ENCODE data around the gene FPR3.
A peak's percentile ranks its signal among the peaks of the same experiment; 100 is the strongest.
"Not testable (repeated sequence)": the region's sequence is repeated elsewhere in the genome, so short reads cannot be mapped to it uniquely, and the experiment has no call there.

Gene FPR3, protein sequence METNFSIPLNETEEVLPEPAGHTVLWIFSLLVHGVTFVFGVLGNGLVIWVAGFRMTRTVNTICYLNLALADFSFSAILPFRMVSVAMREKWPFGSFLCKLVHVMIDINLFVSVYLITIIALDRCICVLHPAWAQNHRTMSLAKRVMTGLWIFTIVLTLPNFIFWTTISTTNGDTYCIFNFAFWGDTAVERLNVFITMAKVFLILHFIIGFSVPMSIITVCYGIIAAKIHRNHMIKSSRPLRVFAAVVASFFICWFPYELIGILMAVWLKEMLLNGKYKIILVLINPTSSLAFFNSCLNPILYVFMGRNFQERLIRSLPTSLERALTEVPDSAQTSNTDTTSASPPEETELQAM
- total RNA-seq, result 66.5 to 498 (median 238) reads per million in 17 experiments

DNA sequence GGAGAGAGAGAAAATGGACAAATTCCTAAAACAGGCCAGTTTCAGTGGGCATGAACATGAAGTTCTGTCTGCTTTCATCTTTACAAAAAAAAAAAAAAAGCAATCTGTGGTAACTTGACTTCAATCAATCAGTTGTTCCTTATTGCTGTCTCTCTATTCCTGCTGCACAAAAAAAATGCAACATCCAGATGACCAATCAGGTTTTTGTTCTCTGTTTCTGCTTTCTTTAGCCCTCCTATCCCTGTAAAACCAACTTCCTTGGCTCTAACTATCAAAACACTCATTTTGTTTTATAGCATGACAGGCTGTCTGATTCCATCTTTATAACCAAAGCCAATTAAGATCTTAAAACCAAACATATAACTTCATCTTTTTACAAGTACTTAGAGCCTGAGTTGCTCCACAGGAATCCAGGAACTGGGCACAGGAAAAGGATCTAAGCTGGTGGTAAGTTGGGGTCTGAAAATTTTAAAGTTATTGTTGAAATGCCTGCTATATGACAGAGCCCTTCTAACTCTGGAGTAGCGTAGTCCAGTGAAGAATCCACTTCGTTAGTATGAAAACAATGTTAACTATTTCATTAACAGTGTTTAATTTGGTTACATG, at the start of gene FPR3:
Gene FPR3 (plus strand): TSS at position 273 of the 606 bp plus-strand sequence. CDS start 28,592 bp downstream, outside the sequence.
- DNase-seq, result peak; percentile 52 to 88 (median 68)

DNA sequence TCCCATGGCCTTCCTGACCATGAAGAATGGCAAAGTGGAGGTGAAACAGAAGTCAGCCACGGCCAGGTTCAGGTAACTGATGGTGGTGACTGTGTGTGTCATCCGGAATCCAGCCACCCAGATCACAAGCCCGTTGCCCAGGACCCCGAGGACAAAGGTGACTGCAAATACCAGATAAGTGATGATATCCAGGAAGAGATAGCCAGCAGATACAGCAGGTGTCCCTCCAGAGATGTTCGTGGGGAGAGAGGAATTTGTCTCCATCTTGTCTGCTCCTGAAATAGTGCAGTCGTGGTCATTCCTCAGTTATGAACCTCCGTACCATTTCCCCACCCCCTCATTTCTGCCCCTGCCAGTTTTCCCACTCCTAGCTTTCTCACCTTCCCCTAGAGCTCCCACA, 48.2 kb upstream of the FPR3 start:
- no peak for DNase-seq

DNA sequence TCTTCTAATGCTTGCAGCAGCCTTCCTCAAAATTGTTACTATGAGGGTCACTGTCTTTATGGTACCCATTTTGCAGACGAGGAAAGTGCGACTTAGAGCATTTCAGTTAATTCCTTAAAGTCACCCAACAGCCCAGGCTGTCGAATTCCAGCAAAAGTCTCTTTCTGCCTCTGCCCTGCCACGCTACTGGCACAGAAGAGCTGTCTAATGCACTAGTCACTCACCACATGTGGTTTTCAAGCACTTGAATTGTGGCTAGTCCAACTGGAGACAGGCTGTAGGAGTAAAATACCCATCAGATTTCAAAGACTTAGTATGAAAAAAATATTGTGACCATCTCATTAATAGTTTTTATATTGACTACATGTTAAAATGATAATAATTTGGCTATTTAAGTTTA, 45.0 kb upstream of the FPR3 start:
- DNase-seq, result no peak

DNA sequence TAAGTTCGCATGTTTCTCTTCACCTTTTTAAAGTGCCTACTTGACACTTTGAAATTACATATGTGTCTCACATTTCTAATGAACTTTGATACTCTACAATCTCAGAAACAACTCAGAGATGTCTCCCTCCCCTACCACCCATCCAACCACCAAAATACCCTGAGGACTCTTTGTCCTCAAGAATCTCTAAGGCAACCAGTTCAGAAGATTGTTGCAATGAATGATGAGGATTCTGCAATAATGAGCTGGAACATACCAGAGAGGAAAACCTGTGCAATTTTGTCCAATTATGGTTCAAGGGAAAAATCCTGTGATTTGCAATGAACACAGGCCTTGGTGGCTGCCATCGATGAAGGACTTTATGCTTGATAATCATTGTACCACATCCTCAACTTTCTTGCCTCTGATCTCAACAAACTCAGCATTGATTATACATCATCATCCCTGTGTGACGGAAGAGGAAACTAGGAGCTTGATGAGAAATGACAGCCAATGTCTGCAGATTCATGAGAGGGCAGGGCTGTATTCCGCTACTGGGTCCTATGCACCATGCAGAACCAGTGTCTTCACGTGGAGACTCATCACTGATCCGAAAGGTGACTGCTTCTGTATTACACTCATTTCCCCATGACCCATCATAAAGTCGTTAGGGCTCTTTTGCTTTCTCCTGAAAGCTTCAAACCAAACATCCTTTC, 44.4 kb upstream of the FPR3 start:
- DNase-seq, result peak in 1 of 4 experiments; percentile 32

DNA sequence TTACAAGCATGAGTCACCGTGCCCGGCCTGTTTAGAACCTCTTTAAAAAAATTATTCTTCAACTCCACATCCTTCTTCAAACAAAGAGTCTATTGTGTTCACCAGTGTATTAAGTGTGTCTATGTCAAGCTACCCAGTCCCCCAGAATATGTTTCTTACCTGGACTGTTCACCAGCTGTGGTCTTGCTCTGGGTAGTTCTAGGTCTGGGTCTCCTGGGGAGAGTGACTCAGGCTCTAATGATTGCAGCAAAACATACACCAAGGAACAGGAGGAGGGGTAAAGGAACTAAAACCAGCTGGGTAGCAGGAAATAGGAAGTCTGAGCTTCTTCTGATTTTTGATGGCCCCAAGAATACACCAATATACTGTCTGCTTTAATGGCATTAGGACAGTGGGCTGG, 43.3 kb upstream of the FPR3 start, which contains the start of gene FPR1:
Gene FPR1 (minus strand): TSS at position 224 of the 400 bp plus-strand sequence. CDS start 4,884 bp downstream, outside the sequence.
- DNase-seq, result peak; percentile 75 to 90 (median 84)

DNA sequence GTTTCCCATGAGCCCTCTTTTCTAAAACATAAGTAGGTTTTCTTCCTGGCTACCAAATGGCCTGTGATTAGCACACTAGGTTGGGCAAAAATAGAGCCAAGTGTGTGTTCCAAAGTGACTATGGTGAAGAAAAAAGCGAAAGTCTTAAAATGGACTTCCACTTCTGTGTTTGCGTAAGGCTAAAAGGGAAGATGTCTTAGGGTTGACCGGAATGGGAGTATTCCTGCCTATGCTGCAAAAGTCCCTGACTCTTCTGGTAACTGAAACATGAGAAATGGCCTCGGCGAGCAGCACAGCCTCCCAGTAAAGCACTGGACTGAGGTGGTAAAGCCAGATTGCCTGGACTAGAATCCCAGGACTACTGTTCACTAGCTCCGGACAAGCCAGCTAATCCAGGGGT, 40.8 kb upstream of the FPR3 start:
- peak; percentile 75 to 93 (median 86) for DNase-seq

DNA sequence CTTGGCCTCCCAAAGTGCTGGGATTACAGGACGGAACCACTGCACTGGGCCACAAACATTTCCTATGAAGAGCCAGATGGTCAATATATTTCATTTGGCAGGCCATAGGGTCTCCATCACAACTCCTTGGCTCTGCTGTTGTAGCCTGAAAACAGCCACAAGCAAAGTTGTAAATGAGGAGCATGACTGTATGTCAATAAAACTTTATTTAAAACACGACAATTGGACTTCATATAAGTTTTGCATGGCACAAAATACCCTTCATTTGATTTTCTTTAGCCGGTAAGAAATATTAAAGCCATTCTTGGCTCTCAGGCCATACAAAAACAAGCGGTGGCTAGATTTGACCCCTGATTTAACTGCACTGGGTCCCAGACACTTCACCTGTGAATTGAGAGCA, 40.2 kb upstream of the FPR3 start:
- no peak for DNase-seq

DNA sequence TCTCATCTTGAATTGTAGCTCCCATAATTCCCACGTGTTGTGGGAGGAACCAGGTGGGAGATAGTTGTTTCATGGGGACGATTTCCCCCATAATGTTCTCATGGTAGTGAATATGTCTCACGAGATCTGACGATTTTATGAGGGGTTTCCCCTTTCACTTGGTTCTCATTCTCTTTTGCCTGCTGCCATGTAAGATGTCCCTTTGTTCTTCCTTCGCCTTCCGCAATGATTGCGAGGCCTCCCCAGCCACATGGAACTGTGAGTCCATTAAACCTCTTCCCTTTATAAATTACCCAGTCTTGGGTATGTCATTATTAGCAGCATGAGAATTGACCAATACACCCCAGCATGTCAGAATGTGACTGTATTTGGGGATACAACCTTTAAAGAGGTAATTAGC, 39.4 kb upstream of the FPR3 start:
- peak in 1 of 4 experiments; percentile 37 for DNase-seq

DNA sequence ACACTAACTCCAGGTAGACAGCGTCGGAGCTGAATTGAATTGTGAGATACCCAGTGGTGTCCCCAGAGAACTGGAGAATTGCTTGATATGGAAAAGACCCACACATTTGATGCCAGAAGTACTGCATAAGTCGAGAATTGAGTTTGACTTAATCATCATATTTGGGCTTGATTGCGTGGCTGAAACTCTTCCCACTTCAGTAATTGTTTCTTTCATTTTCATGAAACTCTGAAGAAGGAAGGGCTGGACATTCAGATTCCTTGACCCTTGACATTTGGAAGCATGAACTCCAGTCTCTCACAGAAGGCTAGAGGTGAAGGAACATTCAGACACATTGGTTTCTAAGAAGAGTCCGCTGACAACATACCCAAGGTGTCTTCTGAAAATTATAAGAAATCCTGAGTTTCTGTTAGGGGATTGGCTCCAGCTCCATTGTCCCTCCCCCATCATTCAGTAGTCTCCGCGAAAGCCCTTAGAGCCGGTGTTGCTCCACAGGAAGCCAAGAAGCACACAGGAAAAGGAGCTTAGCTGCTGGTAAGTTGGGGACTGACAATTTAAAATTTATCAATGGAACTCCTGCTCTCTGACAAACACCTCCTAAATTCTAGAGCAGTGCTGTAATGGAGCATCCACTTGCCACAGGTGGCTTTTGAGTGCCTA, 34.1 kb upstream of the FPR3 start, which contains the start of gene FPR2:
Gene FPR2 (plus strand): TSS at position 484 of the 660 bp plus-strand sequence. CDS start 7,479 bp downstream, outside the sequence.
- DNase-seq, result peak in 3 of 4 experiments; percentile 48 to 56 (median 54)

DNA sequence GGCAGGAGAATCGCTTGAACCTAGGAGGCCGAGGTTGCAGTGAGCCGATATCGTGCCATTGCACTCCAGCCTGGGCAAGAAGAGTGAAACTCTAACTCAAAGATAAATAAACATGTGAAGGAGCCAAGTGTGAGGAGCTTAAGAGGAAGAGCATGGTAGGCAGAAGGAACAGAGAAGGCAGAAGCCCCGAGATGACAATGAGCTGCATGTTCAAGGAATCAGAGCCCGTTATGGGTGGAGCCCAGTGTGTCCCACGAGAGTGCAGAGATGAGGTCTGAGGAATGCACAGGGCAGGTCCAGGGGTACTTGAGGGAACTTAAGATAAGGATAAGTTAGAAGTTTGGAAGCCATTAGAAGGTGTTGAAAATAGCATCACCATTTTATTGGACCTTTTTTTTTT, 33.3 kb upstream of the FPR3 start:
- no peak for DNase-seq

DNA sequence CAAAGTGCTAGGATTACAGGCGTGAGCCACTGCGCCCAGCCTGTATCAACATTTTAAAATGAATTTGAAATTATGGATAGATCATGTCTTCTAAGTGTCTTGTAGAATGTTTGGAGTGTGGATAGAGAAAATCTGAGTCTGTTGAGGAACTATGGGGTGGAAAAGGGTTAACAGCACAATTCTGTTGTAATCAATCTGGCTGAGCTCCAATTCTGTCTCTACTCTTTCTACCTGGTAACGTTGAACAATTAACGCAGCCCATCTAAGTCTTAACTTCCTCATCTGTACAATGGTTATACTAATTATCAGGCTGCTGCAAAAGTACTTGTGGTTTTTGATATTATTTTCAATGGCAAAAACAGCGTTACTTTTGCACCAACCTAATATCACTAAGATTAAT, 29.9 kb upstream of the FPR3 start:
- DNase-seq, result no peak

DNA sequence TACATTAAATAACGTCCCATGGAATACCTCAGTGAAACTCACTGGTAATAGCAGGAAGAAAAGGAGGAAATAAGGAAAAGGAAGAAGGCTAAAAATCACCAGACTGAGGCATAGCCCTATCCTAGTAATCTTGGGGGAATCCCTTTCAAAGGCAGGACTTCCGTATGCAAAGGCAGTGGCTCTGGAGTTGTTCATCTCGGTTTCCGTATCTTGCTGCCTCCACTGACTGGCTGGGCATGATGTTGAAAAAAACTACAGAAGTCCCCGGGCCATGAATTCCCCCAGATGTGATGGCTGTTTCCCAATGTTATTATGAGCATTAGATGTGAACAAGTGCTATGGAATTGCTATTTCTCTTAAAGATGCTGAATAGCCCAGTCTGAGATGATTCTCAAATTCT, 28.5 kb upstream of the FPR3 start:
- DNase-seq, result peak; percentile 56 to 81 (median 76)

DNA sequence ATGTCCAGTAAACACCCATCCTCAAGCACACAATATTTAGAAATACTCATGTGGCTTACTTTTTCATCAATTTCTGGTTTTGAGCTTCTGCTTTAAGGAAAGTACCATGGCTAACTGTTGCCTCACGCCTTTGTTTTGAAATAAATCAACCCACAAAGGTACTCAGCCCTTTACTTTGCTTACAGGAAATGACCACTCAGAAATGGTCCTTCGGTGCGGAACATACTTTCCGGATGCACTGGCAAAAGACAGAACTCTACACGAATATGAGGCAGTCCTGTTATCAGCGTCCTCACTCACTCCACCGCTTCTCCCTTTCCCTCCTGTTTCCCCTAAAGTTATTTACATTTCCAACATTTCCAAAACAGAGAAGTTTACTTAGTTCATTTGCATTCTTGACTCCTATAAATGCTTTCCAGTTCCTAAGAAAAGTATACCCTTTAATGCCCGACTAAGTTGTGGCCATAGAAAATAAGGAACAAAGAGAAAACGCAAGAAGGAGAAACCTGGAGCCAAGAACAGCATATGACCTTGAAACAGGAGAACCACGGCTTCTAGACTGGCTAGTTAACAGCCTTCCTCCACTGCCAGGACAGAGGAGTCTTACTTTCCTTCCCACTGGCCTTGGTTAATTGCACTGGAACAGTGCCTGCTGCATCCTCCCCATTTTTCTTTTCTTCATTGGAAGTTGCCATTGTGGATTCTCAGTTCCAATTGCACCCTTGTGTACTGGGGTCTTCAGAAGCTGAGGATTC, 23.4 kb upstream of the FPR3 start:
- DNase-seq, result peak; percentile 76 to 90 (median 82)

DNA sequence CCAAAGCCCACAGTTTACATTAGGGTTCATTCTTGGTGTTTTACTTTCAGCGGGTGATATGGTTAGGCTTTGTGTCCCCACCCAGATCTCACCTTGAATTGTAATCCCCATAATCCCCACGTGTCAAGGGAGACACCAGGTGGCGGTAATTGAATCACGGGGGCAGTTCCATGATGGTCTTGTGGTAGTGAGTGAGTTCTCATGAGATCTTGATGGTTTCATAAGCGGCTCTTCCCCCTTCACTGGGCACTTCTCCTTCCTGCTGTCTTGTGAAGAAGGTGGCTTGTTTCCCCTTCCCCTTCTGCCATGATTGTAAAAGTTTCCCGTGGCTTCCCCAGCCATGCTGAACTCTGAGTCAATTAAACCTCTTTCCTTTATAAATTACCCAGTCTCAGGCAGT, 22.0 kb upstream of the FPR3 start:
- peak; percentile 56 to 74 (median 63) for DNase-seq

DNA sequence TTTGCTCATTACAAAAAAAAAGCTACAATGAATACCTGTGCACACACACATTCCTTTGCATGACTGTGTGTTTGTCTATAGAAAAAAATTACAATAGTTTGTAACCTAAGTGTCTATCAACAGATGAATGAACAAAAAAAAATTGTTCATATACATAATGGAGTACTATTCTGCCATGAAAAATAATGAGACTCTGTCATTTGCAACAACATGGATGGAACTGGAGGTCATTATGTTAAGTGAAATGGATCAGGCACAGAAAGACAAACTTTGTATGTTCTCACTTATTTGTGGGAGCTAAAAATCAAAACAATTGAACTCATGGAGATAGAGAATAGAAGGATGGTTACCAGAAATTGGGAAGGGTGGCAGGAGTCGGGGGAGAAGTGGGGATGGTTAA, 18.4 kb upstream of the FPR3 start:
- not testable (repeated sequence) for DNase-seq

DNA sequence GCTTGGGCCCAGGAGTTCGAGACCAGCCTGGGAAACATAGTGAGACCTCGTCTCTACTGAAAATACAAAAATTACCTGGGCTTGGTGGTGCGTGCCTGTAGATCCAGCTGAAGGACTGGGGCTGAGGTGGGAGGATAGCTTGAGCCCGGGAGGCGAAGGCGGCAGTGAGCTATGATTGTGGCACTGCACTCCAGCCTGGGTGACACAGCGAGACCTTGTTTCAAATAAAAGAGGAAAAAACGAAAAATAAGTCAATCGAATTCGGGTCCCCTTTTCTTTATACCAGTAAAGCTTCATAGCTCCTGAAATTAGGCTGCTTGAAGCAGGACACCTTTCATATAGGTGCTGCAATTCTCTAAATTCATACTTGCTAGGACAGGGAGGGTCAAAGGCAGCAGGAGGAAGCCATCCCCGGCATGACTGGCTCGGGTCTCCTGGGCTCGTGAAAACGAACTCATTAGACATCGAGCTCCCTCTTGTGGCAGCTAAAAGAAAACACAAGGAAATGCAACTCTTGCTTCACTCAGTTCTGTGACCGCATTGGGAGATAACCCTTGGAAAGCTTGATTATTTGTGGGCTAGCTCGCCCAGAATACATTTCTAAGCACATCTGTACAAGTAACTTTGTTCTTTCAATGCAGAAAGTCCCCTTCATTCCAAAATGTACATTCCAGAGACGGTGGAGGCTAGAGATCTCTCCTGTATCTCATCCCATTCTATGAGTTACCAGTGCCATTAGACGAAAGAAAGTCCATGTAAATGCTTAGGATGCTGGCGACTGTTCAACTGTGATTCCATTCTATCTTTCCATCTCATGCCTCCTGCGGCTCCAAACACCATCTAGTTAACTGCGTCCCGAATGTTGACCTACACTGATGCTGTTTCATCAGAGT, 17.1 kb upstream of the FPR3 start:
- DNase-seq, result peak; percentile 81 to 94 (median 88)

DNA sequence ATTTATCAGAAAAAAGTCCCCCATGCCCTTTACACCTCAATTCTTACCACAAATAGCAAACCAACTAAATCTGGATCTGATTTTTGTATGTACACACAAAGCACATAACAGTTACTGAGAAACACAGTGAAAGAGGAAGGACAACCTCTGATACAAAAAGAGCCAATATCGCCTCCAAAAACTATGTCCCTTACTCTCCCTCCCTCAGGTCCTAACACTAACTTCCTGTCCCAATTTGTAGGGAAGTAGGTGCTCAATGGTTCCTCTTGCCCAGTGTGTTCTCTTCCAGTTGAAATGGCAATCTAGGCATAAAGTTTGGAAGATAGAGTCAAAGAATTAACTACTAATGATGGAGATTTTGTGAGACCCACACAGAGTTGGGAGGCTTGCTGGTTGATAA, 15.8 kb upstream of the FPR3 start:
- DNase-seq, result peak in 3 of 4 experiments; percentile 24 to 55 (median 48)

DNA sequence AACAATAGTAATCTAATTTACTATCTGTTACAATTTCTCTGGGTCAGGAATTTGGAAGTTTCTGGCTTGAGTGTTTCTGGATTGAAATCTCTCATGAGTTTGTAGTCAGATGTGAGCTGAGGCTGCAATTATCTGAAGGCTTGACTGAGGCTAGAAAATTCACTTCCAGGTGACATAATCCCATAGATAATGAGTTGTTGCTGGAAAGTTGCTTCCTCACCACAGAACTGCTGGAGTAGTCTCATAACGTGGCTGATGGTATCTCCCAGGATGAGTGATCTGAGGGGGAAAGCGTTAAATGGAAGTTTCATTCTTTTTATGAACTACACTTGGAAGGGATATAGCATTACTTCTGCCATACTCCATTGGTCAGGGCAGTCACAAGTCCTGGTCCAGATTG, 15.3 kb upstream of the FPR3 start:
- no peak for DNase-seq

DNA sequence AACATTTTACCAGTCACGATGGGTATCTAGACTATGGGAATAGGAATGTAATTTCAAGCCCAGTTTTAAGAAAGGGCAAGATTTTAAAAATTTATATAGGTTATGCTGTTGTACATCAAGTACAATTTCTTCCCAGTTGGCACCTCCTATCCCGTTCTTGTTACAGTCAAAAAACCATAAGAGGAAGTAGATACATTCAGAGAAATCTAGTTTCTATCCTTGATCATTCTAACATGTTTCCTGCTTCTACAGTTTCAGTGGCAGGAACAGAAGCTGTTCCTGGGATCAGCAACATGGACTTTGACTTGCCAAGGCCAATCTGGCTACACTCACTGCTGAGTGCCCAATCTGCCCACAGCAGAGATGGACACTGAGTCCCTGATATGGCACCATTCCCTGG, 14.7 kb upstream of the FPR3 start:
- peak in 2 of 4 experiments; percentile 46 to 56 for DNase-seq

DNA sequence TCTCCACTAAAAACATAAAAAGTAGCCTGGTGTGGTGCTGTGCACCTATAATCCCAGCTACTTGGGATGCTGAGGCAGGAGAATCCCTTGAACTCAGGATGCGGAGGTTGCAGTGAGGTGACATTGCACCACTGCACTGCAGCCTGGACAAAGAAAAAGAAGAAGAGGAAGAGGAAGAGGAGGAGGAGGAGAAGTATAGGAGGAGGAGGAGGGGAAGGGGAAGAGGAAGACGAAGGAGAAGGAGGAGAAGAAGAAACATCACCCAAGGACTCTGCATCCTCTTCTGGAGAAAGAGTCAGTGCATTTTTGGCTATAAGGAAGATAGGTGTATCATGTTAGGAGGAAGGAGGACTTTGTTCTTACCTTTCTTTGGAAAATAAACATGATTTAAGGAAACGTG, 13.0 kb upstream of the FPR3 start:
- peak in 2 of 4 experiments; percentile 24 to 30 for DNase-seq

DNA sequence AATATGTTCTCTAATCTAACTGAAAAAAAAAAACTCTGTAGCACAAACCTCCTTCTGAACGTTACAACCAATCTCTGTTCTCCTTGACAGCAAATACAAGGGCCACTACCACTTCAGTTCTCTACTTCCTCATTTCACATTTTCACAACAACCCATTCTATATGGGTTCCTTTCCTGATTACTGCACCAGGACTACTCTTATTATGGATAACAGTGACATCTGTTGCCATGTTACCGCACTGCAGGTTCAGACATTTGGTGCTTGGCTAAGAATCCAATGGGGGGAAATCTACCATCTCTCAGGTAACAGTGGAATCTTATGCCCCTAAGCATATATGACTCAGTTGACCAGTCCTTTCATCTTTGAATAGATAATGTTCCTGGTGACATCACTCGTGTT, 11.6 kb upstream of the FPR3 start:
- peak in 3 of 4 experiments; percentile 62 to 88 (median 86) for DNase-seq
